K562 (cell line): Measurements from ENCODE around the gene TMEM247. TPM values are rescaled to one million over a fixed set of nuclear protein-coding genes. Genes with fewer than 3 reads are reported as not detected.
A peak's percentile ranks its signal among the peaks of the same experiment; 100 is the strongest.

Experiments
- BRCA1 ChIP-seq, 2 experiments: fragments of 450-650 bp in 1 of 2; sonication (generic) in 1 of 2; formaldehyde crosslinking in 1 of 2; IDR thresholded peaks; 2 replicates each; pipeline versions ENCODE4 v1.5.0 to v1.6.1; 2017 to 2020; ENCODE audit warnings: mild to moderate bottlenecking in 1 of 2, missing genetic modification reagents in 1 of 2
- CBFA2T3 ChIP-seq: fragments of 450-650 bp; IDR thresholded peaks from 2 replicates; pipeline ENCODE4 v1.6.1; 2017
- ETV5 ChIP-seq: sonication (generic); formaldehyde crosslinking; IDR thresholded peaks from 2 replicates; pipeline ENCODE4 v1.4.0; 2020; ENCODE audit warnings: low read depth, mild to moderate bottlenecking, missing genetic modification reagents
- HBP1 ChIP-seq: fragments of 450-650 bp; formaldehyde crosslinking; IDR thresholded peaks from 2 replicates; pipeline ENCODE4 v1.4.0; 2022; ENCODE audit warnings: missing genetic modification characterization
- MYNN ChIP-seq, 2 experiments: sonication (generic); formaldehyde crosslinking in 1 of 2; IDR thresholded peaks; 2 replicates each; pipeline versions ENCODE4 v1.5.0 to v1.6.1; 2016 to 2020; ENCODE audit warnings: antibody characterized with exemption in 1 of 2, missing genetic modification reagents in 1 of 2
- NCOR1 ChIP-seq: fragments of 450-650 bp; IDR thresholded peaks from 2 replicates; pipeline ENCODE4 v1.6.1; 2016; ENCODE audit warnings: mild to moderate bottlenecking, moderate library complexity
- PHB ChIP-seq: fragments of 250-450 bp; sonication (Bioruptor Pico); IDR thresholded peaks from 2 replicates; pipeline ENCODE4 v1.5.0; 2021
- STAT5A ChIP-seq: IDR thresholded peaks from 2 replicates; pipeline ENCODE4 v1.6.1; 2012; ENCODE audit warnings: low read length, inconsistent platforms, borderline replicate concordance
- TAL1 ChIP-seq: fragments of 450-650 bp; IDR thresholded peaks from 2 replicates; pipeline ENCODE4 v1.6.1; 2016; ENCODE audit warnings: mild to moderate bottlenecking
- ZBTB5 ChIP-seq: fragments of 450-650 bp; IDR thresholded peaks from 2 replicates; pipeline ENCODE4 v1.6.1; 2017; ENCODE audit warnings: antibody characterized with exemption
- ZNF316 ChIP-seq: fragments of 450-650 bp; IDR thresholded peaks from 2 replicates; pipeline ENCODE4 v1.6.1; 2016
- ZSCAN32 ChIP-seq: fragments of 450-650 bp; formaldehyde crosslinking; IDR thresholded peaks from 2 replicates; pipeline ENCODE4 v1.4.0; 2020; ENCODE audit warnings: mild to moderate bottlenecking, moderate library complexity
- polyA plus RNA-seq, 8 experiments: library from polyadenylated mRNA; depleted of rRNA in 4 of 8; stranded (reverse) in 5 of 8; unstranded in 3 of 8; fragments of >200 nt; fragmentation: Nextera tagmentation in 2 of 8; fragmentation: Illumina TruSeq in 1 of 8; extraction: Ambion mirVana in 2 of 8; extraction: Trizol in 1 of 8; gene quantifications; 2 replicates each; pipeline versions ENCODE4 v1.2.1 to v1.2.3, GENCODE V29; 2011 to 2014; ENCODE audit warnings: inconsistent platforms in 1 of 8, missing spikeins in 1 of 8
- total RNA-seq, 7 experiments: library from RNA; depleted of rRNA in 6 of 7; stranded (reverse); fragments of >200 nt in 6 of 7; fragmentation: Illumina TruSeq in 2 of 7; extraction: Trizol in 2 of 7; gene quantifications; 2 replicates each; pipeline versions ENCODE4 v1.2.1 to v1.2.3, GENCODE V29; 2011 to 2021; ENCODE audit warnings: low replicate concordance in 1 of 7
- TF ChIP-seq, protein P1 (sequence below): fragments of 250-450 bp; sonication (Bioruptor Pico); IDR thresholded peaks from 2 replicates; pipeline ENCODE4 v1.5.0; 2021; ENCODE audit warnings: mild to moderate bottlenecking, moderate library complexity
- TF ChIP-seq, protein P2 (sequence below): sonication (generic); formaldehyde crosslinking; IDR thresholded peaks from 2 replicates; pipeline ENCODE4 v1.8.0; 2022; ENCODE audit warnings: mild to moderate bottlenecking, missing genetic modification reagents
- TF ChIP-seq, protein P3 (sequence below): fragments of 200-400 bp; formaldehyde crosslinking; IDR thresholded peaks from 2 replicates; pipeline ENCODE4 v1.6.1; 2017; ENCODE audit warnings: mild to moderate bottlenecking, low read depth, low read length, moderate library complexity
- TF ChIP-seq, protein P4 (sequence below): fragments of 450-650 bp; formaldehyde crosslinking; IDR thresholded peaks from 2 replicates; pipeline ENCODE4 v1.4.0; 2020; ENCODE audit warnings: mild to moderate bottlenecking, mixed read lengths

TMEM247 gene
- total and polyA plus RNA-seq, 9 of the 15 experiments (the other 6 are each of a cell fraction or from before 2014, with no cell fraction given), result 0.24 to 4.7 (median 3.1) TPM

DNA sequence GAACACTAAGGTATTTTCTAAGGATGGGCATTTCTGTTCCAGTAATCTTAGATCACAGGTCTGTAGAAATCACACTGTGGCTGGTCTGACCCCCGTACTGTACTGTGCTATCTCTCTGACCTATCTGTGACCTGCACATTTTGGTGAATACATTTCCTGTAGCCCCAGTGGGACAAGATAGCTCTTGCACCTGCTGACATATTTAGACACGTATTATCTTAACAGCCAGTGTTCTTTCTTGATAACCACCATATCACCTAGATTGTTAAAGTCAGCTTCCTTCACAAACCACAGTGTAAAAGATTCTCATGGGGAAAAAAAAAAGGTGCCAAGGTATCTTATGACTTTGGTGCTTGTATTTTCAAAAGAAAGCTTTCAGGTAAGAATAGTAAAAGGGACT, 39.8 kb upstream of the TMEM247 start (continued):
- TF ChIP-seq, protein P1, sequence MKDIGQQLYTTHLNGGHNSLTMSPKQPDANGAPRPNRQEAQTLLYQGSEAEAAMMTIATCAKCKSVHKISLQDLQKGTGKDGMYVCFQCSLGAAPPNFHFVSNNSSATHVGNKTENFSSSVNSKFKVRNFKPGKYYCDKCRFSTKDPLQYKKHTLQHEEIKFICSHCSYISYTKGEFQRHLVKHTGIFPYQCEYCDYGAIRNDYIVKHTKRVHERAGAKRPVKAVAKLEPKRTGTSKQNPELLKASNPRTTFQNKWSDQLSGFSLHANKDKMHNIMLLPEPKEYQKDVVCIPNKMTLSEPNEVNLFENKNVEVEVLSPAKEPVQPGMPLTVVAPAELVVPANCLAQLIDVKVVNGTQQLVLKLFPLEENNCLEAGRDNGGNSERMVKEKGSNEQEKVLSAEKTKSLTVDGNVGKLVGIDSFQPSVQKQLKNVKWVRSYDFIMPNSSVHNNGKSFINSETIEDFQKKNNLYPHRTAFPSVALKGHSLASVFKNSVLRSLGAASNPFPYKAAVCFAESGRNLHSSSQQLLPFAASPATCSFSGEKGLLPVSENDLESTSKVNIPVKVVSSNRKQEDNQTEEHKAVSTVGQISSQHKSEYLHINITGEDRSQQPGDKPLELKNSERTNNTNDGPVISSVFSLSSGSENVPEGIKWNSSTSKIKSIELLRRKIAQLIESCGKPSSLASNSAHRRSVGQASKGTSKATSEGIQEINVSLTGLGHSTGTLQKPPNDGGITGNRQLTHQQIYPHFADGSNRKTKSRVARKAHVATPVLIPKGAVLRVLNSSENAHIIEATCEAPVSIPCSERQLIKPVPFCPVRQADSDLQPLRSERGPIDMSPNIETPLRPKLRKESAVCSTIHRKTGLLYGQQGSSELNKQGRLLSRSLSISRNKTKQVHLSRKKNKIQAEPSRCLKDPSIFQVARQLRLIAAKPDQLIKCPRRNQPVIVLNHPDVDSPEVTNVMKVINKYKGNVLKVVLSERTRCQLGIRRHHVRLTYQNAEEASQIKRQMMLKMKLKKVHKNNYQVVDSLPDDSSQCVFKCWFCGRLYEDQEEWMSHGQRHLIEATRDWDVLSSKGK (CRISPR knock-in tag), result no peak
- TF ChIP-seq, protein P2, sequence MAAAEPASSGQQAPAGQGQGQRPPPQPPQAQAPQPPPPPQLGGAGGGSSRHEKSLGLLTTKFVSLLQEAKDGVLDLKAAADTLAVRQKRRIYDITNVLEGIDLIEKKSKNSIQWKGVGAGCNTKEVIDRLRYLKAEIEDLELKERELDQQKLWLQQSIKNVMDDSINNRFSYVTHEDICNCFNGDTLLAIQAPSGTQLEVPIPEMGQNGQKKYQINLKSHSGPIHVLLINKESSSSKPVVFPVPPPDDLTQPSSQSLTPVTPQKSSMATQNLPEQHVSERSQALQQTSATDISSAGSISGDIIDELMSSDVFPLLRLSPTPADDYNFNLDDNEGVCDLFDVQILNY (CRISPR knock-in tag), result no peak
- peak; percentile 94 for TF ChIP-seq TAL1
- TF ChIP-seq PHB (CRISPR knock-in tag), result no peak
- 0 out of 2 replicates have a peak, but pooled peaks have one; percentile 20 for TF ChIP-seq HBP1
- no peak for TF ChIP-seq ETV5 (CRISPR knock-in tag)
- no peak for TF ChIP-seq ZSCAN32
- TF ChIP-seq, protein P3, sequence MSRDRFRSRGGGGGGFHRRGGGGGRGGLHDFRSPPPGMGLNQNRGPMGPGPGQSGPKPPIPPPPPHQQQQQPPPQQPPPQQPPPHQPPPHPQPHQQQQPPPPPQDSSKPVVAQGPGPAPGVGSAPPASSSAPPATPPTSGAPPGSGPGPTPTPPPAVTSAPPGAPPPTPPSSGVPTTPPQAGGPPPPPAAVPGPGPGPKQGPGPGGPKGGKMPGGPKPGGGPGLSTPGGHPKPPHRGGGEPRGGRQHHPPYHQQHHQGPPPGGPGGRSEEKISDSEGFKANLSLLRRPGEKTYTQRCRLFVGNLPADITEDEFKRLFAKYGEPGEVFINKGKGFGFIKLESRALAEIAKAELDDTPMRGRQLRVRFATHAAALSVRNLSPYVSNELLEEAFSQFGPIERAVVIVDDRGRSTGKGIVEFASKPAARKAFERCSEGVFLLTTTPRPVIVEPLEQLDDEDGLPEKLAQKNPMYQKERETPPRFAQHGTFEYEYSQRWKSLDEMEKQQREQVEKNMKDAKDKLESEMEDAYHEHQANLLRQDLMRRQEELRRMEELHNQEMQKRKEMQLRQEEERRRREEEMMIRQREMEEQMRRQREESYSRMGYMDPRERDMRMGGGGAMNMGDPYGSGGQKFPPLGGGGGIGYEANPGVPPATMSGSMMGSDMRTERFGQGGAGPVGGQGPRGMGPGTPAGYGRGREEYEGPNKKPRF, result no peak
- no peak for TF ChIP-seq BRCA1 (IDR thresholded peaks at IDR 0.05)
- no peak for TF ChIP-seq BRCA1 (CRISPR knock-in tag; IDR thresholded peaks at IDR 0.05)
- 0 out of 2 replicates have a peak, but pooled peaks have one; percentile 46 for TF ChIP-seq MYNN (IDR thresholded peaks at IDR 0.05)
- no peak for TF ChIP-seq MYNN (CRISPR knock-in tag; IDR thresholded peaks at IDR 0.05)
- TF ChIP-seq STAT5A, result peak; percentile 86; the same call in 1 of the 2 replicates
- TF ChIP-seq, protein P4, sequence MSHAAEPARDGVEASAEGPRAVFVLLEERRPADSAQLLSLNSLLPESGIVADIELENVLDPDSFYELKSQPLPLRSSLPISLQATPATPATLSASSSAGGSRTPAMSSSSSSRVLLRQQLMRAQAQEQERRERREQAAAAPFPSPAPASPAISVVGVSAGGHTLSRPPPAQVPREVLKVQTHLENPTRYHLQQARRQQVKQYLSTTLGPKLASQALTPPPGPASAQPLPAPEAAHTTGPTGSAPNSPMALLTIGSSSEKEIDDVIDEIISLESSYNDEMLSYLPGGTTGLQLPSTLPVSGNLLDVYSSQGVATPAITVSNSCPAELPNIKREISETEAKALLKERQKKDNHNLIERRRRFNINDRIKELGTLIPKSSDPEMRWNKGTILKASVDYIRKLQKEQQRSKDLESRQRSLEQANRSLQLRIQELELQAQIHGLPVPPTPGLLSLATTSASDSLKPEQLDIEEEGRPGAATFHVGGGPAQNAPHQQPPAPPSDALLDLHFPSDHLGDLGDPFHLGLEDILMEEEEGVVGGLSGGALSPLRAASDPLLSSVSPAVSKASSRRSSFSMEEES, result no peak
- TF ChIP-seq ZNF316, result no peak
- peak; percentile 96 for TF ChIP-seq CBFA2T3
- peak; percentile 90 for TF ChIP-seq NCOR1
- no peak for TF ChIP-seq ZBTB5
